CD4-positive, alpha-beta T cell treated with Interleukin-12 subunit alpha and Interleukin-12 subunit beta, for 1 hour (primary cell): ENCODE results near the gene TACC2.
"Not testable (repeated sequence)": the region's sequence is repeated elsewhere in the genome, so short reads cannot be mapped to it uniquely, and the experiment has no call there.

ENCODE experiments used
- DNase-seq: peaks from one replicate; pipeline ENCODE4 v3.0.0-alpha.2; 2020

TACC2 gene

DNA sequence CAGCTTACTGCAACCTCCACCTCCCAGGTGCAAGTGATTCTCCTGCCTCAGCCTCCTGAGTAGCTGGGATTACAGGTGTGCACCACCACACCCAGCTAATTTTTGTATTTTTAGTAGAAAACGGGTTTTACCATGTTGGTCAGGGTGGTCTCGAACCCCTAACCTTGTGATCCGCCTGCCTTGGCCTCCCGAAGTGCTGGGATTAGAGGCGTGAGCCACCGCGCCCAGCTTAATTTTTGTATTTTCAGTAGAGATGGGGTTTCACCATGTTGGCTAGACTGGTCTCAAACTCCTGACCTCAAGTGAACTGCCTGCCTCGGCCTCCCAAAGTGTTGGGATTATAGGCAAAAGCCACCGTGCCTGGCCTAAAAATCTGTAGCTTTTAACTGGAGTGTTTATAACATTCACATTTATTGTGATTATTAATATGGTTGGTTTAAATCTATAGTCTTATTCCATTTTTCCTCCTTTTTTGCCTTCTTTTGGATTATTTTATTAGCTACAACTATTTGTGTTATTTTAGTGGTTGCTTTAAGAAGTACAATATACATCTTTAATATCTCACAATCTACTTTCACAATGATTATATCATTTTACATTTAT, 77.5 kb downstream of the TACC2 start:
- DNase-seq, result not testable (repeated sequence)

DNA sequence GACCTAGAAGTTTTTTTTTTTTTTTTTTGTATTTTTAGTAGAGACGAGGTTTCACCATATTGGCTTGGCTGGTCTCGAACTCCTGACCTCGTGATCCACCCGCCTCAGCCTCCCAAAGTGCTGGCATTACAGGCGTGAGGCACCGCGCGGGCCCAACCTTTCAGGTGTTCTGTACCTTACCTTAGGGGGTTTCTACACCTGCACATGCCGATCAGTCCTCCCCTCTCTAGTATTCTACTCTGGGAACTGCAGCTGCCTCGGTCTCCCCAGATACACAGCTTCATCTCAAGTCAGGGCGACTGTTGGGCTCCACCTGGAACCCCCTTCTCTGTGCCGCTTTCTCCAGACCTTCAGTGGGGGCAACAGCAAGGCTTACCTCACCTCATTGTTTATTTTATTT, 79.9 kb downstream of the TACC2 start:
- DNase-seq, result no peak

DNA sequence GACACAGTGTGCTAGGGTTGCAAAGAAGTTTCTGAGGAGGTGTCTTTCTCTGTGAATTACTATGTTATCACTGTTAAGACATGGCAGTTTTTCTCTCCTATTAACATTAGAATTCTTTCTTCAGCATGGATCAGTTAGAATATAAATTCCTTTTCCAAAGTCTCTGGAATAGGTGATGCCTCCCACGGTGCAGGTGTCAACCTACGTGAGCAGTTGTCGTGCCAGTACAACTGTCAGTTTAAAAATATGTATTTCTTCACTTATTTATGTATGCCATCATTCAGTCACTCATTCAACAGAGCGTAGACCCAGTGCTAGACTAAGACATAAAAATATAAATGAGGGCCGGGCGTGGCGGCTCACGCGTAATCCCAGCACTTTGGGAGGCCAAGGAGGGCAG, 83.5 kb downstream of the TACC2 start:
- DNase-seq, result no peak

- no peak for DNase-seq
Measured at GRCh38 chr10:122073508-122073907, 84.5 kb downstream of the TACC2 start.

- DNase-seq, result no peak
Measured at GRCh38 chr10:122075171-122075570, 86.2 kb downstream of the TACC2 start.

DNA sequence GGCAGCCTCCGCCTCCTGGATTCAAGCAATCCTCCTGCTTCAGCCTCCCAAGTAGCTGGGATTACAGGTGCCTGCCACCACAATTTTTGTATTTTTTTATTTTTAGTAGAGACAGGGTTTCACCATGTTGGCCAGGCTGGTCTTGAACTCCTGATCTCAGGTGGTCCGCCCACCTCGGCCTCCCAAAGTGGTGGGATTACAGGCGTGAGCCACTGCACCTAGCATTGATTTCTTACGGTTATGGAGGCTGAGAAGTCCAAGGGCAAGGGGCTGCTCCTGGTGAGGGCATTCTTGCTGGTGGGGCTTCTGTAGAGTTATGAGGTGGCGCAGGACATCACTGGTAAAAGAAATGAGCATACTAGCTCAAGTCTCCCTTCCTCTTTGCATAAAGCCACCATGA, 86.9 kb downstream of the TACC2 start:
- DNase-seq, result not testable (repeated sequence)

DNA sequence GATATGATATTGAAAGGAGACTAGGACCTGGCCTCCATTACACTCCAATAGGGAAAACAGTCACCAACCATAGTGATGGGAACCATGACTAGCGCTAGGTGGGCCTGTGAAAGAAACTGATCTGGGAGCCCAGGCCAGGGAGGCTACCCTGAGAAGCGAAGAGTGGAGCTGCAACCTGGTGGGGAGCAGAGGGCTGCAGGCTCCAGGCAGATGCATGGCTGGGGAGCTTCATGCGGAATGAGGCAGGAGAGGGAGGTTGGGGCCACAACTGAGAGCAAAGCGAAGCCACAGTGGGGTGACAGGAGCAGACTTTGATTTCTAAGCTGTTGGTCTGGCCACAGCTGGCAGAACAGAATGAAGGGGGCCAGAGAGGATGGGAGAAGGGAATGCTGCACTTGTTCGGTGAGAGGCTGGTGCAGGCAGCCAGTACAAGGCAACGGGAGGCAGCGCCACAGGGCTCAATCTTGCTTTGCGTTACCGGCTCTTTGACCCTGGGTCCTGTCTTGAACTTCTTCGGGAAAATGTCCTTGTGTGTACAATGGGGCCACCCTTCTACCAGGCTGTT, 88.4 kb downstream of the TACC2 start:
- no peak for DNase-seq

- no peak for DNase-seq
Measured at GRCh38 chr10:122078326-122078725, 89.4 kb downstream of the TACC2 start.

DNA sequence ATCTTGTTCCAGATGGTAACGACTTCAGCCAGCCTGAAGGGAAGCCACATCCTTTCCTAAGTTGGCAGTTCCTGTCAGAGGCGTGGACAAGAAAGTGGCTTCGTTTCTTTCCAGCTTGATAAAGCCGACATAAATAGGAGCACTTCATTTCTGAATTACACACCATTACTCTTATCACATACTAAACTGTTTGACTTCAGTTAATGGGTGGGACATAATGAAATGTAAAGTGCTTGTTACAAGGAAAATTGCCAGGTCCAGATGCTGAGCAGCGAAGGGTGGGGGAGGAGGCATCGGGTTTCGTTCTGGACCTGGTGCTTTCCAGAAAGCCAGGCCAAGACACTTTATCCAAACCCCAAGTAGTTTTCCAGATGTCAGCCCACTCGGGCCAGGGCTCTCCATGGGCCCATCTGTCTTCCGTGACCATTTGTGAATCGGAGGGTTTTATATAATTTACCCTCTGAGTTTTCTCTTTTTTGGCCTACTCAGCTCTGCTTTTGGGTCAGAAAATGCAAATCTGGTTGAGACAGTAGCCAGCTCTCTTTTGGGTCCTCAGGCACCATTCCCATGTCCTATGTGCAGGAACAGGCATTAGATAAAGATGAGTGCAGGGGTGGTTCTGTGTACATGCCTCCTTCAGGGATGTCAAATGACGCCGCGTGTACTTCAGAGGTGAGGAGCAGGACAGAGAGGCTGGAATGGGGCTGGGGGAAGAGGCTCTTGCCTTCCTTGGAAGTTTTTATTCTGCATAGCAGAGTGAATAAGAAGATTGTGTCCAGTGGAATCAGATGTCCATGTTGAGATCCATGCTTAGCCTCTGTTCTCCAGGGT, 90.2 kb downstream of the TACC2 start:
- no peak for DNase-seq

DNA sequence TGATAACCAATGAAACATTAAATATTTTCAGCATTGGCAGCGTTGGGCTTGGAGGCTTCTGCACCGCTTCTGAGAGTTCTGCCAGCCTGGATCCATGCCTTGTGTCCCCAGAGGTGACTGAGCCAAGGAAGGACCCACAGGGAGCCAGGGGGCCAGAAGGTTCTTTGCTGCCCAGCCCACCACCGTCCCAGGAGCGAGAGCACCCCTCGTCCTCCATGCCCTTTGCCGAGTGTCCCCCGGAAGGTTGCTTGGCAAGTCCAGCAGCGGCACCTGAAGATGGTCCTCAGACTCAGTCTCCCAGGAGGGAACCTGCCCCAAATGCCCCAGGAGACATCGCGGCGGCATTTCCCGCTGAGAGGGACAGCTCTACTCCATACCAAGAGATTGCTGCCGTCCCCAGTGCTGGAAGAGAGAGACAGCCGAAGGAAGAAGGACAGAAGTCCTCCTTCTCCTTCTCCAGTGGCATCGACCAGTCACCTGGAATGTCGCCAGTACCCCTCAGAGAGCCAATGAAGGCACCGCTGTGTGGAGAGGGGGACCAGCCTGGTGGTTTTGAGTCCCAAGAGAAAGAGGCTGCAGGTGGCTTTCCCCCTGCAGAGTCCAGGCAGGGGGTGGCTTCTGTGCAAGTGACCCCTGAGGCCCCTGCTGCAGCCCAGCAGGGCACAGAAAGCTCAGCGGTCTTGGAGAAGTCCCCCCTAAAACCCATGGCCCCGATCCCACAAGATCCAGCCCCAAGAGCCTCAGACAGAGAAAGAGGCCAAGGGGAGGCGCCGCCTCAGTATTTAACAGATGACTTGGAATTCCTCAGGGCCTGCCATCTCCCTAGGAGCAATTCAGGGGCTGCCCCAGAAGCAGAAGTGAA, 93.9 kb downstream of the TACC2 start:
- no peak for DNase-seq

- no peak for DNase-seq
Measured at GRCh38 chr10:122083478-122084025, 94.6 kb downstream of the TACC2 start.

GRCh38 chr10:122084286-122085041, 95.5 kb downstream of the TACC2 start:
- DNase-seq, result no peak

- no peak for DNase-seq
Measured at GRCh38 chr10:122085423-122085911, 96.5 kb downstream of the TACC2 start.

GRCh38 chr10:122086416-122087240, 97.7 kb downstream of the TACC2 start:
- no peak for DNase-seq

- DNase-seq, result no peak
Measured at GRCh38 chr10:122087436-122087835, 98.5 kb downstream of the TACC2 start.

- DNase-seq, result no peak
Measured at GRCh38 chr10:122089311-122090017, 100.5 kb downstream of the TACC2 start.

DNA sequence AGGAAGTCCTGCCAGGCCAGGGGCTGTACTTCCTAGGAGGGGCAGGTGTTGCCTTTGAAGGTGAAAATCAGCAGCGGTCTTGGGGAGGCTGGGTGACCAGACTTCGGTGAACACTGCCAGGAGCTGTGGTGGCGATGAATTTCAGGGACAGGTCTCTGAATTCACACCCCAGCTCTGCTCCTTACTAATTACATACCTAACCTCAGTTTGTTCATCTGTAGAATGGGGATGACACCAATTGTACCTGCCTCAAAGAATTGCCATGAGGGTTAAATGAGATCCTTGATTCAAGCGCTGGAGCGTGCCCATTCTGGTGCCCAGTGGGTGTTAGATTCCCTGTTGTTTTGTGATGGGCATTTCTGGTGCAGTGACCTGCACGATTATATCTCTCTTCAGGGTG, 102.8 kb downstream of the TACC2 start:
- no peak for DNase-seq

DNA sequence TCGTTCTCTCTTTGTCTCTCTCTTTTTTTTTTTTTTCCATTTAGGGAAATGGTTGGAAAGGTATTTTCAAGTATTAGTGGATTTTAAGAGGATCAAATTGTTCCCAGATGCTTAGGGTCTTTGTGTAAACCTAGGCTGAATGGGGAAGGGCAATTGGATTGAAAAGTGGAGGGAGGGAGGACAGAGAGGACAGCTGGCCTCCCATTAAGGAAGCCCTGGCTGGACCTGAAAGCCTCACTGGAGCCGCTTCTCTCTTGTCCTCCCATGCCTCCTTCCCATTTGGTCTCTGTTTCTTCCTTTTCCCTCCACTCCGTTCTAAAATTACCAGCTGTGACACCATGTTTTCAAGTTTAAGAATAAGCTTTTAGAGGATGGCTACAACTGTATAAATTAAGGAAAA, 104.1 kb downstream of the TACC2 start:
- DNase-seq, result no peak

DNA sequence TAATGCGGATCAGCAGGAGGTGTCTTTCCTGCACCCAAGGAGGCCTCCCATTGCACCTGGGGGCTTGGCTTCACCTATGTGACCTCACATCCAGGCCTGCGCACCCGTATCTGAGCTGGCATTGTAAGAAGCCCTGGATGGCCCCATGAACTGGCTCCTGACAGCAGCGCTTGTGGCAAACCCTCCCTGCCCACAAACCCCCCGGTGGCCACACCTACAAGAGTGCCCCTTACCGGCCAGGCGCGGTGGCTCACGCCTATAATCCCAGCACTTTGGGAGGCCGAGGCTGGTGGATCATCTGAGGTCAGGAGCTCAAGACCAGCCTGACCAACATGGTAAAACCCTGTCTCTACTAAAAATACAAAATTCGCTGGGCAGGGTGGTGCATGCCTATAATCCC, 107.2 kb downstream of the TACC2 start:
- not testable (repeated sequence) for DNase-seq

DNA sequence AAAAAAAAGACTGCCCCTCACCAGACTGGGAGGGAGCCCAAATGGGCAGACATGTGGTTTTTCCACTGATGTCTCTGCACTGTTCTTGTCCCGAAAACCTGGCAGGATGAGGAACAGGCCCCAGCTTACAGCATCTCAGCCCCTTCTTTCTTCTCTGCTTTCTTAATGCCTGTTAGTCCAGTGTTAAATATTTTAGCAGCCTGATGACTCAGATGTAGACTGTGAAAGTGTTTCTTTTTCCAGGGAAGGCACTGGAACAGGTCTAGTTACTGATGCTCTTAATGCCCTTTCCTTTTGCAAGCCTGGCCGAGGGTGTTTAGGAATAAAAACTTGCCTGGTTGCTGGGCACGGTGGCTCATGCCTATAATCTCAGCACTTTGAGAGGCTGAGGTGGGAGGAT, 107.7 kb downstream of the TACC2 start:
- no peak for DNase-seq
